Stimulated activated effector memory CD8-positive, alpha-beta T cell treated with anti-CD3 and anti-CD28 coated beads, Interleukin-12 subunit alpha, Interleukin-12 subunit beta, amount 100 ng/mL, for 72 hours (primary cell): ENCODE data around the gene MESP2.

Experiments
- ATAC-seq: fragments of 150-1000 bp; cut with Tn5 transposase; 2 replicates; pipeline ENCODE4 v1.10.0; 2021
- DNase-seq, 2 donors: peaks; one replicate each; pipeline ENCODE4 v3.0.0; 2021 to 2022; ENCODE audit warnings: low spot score in 2 of 2
- H3K27ac Mint-ChIP-seq: one replicate; pipeline ENCODE4 v1.8.0; 2022; ENCODE audit warnings: mild to moderate bottlenecking, mixed read lengths
- H3K36me3 Mint-ChIP-seq: one replicate; pipeline ENCODE4 v1.8.0; 2022; ENCODE audit warnings: mild to moderate bottlenecking, mixed read lengths
- H3K4me1 Mint-ChIP-seq: one replicate; pipeline ENCODE4 v1.8.0; 2022; ENCODE audit warnings: mixed read lengths
- H3K4me3 Mint-ChIP-seq: one replicate; pipeline ENCODE4 v1.8.0; 2022; ENCODE audit warnings: mild to moderate bottlenecking, mixed read lengths
- H3K9me3 Mint-ChIP-seq: one replicate; pipeline ENCODE4 v1.8.0; 2022; ENCODE audit warnings: mixed read lengths

MESP2 gene

GRCh38 chr15:89822951-89823711 is 47.0 kb downstream of the MESP2 start:
- H3K4me1 Mint-ChIP-seq, result no peaks in the 10 kb centered on the region
- no peak overlapping the region for H3K27ac Mint-ChIP-seq
- ATAC-seq, result no peak

GRCh38 chr15:89823836-89824606 is 47.9 kb downstream of the MESP2 start:
- H3K9me3 Mint-ChIP-seq, result no peaks in the 10 kb centered on the region
- DNase-seq (no peak), ATAC-seq (no peak)
- no peak overlapping the region for H3K4me3 Mint-ChIP-seq
- no peaks in the 10 kb centered on the region for H3K4me1 Mint-ChIP-seq
- no peak overlapping the region for H3K27ac Mint-ChIP-seq
- H3K36me3 Mint-ChIP-seq, result no peaks in the 10 kb centered on the region

More at GRCh38 chr15:89822951-89823711, 47.0 kb downstream of the MESP2 start:
- no peak for DNase-seq
- H3K36me3 Mint-ChIP-seq, result no peaks in the 10 kb centered on the region
- no peaks in the 10 kb centered on the region for H3K9me3 Mint-ChIP-seq
- H3K4me3 Mint-ChIP-seq, result no peak overlapping the region

- H3K4me3 Mint-ChIP-seq, result no peak overlapping the region
- no peak overlapping the region for H3K27ac Mint-ChIP-seq
- H3K36me3 Mint-ChIP-seq, result no peaks in the 10 kb centered on the region
- DNase-seq (no peak), ATAC-seq (no peak)
- no peaks in the 10 kb centered on the region for H3K4me1 Mint-ChIP-seq
- no peaks in the 10 kb centered on the region for H3K9me3 Mint-ChIP-seq
Observed at GRCh38 chr15:89824607-89824867, 48.4 kb downstream of the MESP2 start.

GRCh38 chr15:89825271-89825940 is 49.3 kb downstream of the MESP2 start:
- Mint-ChIP-seq H3K9me3 (no peaks in the 10 kb centered on the region), H3K36me3 (no peaks in the 10 kb centered on the region), H3K4me1 (peaks cover 4% of the 10 kb centered on the region), H3K4me3 (no peak overlapping the region), H3K27ac (no peak overlapping the region)
- ATAC-seq (no peak), DNase-seq (no peak)

- H3K27ac Mint-ChIP-seq, result peak overlapping the region; percentile 71
Observed at GRCh38 chr15:89826671-89827655, 50.8 kb downstream of the MESP2 start.

GRCh38 chr15:89827829-89828228 is 51.7 kb downstream of the MESP2 start:
- ATAC-seq (no peak), DNase-seq (no peak)
- Mint-ChIP-seq H3K36me3 (peaks cover 4% of the 10 kb centered on the region), H3K4me1 (peaks cover 6% of the 10 kb centered on the region), H3K4me3 (no peak overlapping the region), H3K9me3 (no peaks in the 10 kb centered on the region), H3K27ac (peak overlapping the region; percentile 71)

More at GRCh38 chr15:89826671-89827655, 50.8 kb downstream of the MESP2 start:
- H3K9me3 Mint-ChIP-seq, result no peaks in the 10 kb centered on the region
- no peak overlapping the region for H3K4me3 Mint-ChIP-seq
- no peaks in the 10 kb centered on the region for H3K36me3 Mint-ChIP-seq
- no peak for ATAC-seq
- DNase-seq, result no peak
- peaks cover 6% of the 10 kb centered on the region for H3K4me1 Mint-ChIP-seq
